Measurements from ENCODE around the gene YIF1B. TPM values are rescaled to one million over a fixed set of nuclear protein-coding genes. Genes with fewer than 3 reads are reported as not detected.
A peak's percentile ranks its signal among the peaks of the same experiment; 100 is the strongest.

Gene YIF1B
- total RNA-seq, 1 experiment from 2014 or later = 143 TPM

DNA sequence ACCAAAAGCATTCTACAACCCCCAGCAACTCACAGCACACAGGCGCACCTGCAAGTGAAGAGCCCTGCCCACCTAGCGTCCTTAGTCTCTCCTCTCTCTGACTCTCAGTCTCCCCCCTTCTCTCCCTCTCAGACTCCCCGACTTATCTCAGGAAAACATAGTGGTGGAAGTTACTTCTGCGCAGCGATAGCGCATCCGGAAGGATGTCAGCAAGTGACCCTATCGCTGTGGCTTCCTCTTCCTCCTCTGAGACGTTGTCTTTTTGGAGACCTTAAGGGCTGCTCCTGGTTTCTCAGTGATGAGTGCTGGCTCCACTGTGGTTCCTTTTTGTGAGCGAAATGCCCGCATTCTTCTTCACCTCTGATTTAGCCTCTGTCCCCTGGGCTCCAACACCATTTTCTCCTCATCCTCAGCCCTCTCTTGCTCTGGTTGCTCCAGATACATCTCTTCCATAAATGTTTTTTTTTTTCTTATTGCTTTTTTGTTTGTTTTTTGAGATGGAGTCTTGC is 1.4 kb upstream of the YIF1B start:
- POLR2A ChIA-PET = no interaction called here
- H3K4me3 ChIP-seq (ENCODE audit: low read depth in 2 of 2, low read length in 2 of 2) = no peak overlapping the region
- DNase-seq (ENCODE audit: low read depth, low spot score) (no peak), ATAC-seq (no peak)
- CTCF ChIA-PET = no interaction called here
- peaks cover 19% of the 10 kb centered on the region for H3K4me1 ChIP-seq (ENCODE audit: control insufficient read depth, insufficient read depth, low read length)
- H3K27me3 ChIP-seq (ENCODE audit: control insufficient read depth, insufficient read depth, low read length) = no peaks in the 10 kb centered on the region
- H3K36me3 ChIP-seq (ENCODE audit: control insufficient read depth, insufficient read depth, low read length) = no peaks in the 10 kb centered on the region
- H3K27ac ChIP-seq (ENCODE audit: low read length) = no peak overlapping the region
- BruUV-seq (replicated peaks) = no TSS peak
- in situ Hi-C loops (cut with HindIII; ENCODE audit: low pct_unique_long_range_greater_than_20kb, low sequenced_read_pairs) = no loop called here
- H3K9me3 ChIP-seq (ENCODE audit: control insufficient read depth, insufficient read depth, low read depth, low read length) = no peaks in the 10 kb centered on the region
- TF ChIP-seq, protein P1, sequence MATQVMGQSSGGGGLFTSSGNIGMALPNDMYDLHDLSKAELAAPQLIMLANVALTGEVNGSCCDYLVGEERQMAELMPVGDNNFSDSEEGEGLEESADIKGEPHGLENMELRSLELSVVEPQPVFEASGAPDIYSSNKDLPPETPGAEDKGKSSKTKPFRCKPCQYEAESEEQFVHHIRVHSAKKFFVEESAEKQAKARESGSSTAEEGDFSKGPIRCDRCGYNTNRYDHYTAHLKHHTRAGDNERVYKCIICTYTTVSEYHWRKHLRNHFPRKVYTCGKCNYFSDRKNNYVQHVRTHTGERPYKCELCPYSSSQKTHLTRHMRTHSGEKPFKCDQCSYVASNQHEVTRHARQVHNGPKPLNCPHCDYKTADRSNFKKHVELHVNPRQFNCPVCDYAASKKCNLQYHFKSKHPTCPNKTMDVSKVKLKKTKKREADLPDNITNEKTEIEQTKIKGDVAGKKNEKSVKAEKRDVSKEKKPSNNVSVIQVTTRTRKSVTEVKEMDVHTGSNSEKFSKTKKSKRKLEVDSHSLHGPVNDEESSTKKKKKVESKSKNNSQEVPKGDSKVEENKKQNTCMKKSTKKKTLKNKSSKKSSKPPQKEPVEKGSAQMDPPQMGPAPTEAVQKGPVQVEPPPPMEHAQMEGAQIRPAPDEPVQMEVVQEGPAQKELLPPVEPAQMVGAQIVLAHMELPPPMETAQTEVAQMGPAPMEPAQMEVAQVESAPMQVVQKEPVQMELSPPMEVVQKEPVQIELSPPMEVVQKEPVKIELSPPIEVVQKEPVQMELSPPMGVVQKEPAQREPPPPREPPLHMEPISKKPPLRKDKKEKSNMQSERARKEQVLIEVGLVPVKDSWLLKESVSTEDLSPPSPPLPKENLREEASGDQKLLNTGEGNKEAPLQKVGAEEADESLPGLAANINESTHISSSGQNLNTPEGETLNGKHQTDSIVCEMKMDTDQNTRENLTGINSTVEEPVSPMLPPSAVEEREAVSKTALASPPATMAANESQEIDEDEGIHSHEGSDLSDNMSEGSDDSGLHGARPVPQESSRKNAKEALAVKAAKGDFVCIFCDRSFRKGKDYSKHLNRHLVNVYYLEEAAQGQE (IDR thresholded peaks at IDR 0.05; ENCODE audit: insufficient read depth in 1 of 2, low read depth in 2 of 2, low read length in 1 of 2) = no peak
- no peak for TF ChIP-seq TCF7L2 (IDR thresholded peaks at IDR 0.05; ENCODE audit: low read depth, low read length)
- no peak for TF ChIP-seq SIN3A (IDR thresholded peaks at IDR 0.05; ENCODE audit: borderline replicate concordance, insufficient read depth, low read depth, low read length)
- TF ChIP-seq, protein P2, sequence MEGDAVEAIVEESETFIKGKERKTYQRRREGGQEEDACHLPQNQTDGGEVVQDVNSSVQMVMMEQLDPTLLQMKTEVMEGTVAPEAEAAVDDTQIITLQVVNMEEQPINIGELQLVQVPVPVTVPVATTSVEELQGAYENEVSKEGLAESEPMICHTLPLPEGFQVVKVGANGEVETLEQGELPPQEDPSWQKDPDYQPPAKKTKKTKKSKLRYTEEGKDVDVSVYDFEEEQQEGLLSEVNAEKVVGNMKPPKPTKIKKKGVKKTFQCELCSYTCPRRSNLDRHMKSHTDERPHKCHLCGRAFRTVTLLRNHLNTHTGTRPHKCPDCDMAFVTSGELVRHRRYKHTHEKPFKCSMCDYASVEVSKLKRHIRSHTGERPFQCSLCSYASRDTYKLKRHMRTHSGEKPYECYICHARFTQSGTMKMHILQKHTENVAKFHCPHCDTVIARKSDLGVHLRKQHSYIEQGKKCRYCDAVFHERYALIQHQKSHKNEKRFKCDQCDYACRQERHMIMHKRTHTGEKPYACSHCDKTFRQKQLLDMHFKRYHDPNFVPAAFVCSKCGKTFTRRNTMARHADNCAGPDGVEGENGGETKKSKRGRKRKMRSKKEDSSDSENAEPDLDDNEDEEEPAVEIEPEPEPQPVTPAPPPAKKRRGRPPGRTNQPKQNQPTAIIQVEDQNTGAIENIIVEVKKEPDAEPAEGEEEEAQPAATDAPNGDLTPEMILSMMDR (IDR thresholded peaks at IDR 0.05) = no peak
- intact Hi-C loops (cut with micrococcal nuclease; ENCODE audit: unreplicated experiment) = no loop called here

DNA sequence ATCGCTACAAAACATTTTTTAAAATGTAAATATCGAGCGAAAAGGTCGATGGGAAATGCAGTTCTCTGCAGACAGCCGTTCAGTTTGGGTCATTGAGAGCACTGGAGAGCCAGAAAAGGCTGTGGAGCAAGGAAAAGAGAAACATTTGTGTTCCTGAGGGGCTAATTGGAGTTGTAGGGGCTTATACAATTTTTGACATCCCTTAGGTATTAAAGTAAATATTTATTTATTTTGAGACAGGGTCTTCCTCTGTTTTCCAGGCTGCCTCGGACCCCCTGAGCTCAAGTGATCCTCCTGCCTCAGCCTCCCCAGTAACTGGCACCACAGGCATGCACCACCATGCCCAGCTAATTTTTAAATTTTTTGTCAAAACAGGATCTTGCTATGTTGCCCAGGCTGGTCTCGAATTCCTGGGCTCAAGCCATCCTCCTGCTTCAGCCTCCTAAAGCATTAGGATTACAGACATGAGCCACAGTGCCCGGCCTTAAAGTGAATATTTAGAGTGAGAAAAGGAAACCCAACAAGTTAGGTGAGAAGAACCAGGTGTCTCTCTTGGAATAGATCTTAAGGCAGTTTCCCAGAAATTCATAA is 825 bp upstream of the YIF1B start:
- H3K27ac ChIP-seq (ENCODE audit: low read length) = peak overlapping the region; percentile 83
- DNase-seq (ENCODE audit: low read depth, low spot score) = no peak
- H3K36me3 ChIP-seq (ENCODE audit: control insufficient read depth, insufficient read depth, low read length) = no peaks in the 10 kb centered on the region
- H3K27me3 ChIP-seq (ENCODE audit: control insufficient read depth, insufficient read depth, low read length) = no peaks in the 10 kb centered on the region
- peak; percentile 5; the same call in 1 of the 2 replicates for ATAC-seq
- in situ Hi-C loops (cut with HindIII; ENCODE audit: low pct_unique_long_range_greater_than_20kb, low sequenced_read_pairs) = no loop called here
- POLR2A ChIA-PET = no interaction called here
- CTCF ChIA-PET = no interaction called here
- TF ChIP-seq, protein P1 (IDR thresholded peaks at IDR 0.05; ENCODE audit: insufficient read depth in 1 of 2, low read depth in 2 of 2, low read length in 1 of 2) = no peak
- TF ChIP-seq SIN3A (IDR thresholded peaks at IDR 0.05; ENCODE audit: borderline replicate concordance, insufficient read depth, low read depth, low read length) = no peak
- TF ChIP-seq, protein P2 (IDR thresholded peaks at IDR 0.05) = no peak
- intact Hi-C loops (cut with micrococcal nuclease; ENCODE audit: unreplicated experiment) = no loop called here
- no peaks in the 10 kb centered on the region for H3K9me3 ChIP-seq (ENCODE audit: control insufficient read depth, insufficient read depth, low read depth, low read length)
- peaks cover 16% of the 10 kb centered on the region for H3K4me1 ChIP-seq (ENCODE audit: control insufficient read depth, insufficient read depth, low read length)
- H3K4me3 ChIP-seq (ENCODE audit: low read depth in 2 of 2, low read length in 2 of 2) = peak overlapping the region; percentile 43 to 62
- BruUV-seq (replicated peaks) = no TSS peak

All from Panc1 (cell line).